GM18909 (cell line): ENCODE measurements around the gene EML4.

ENCODE experiments used
- ATAC-seq: cut with Tn5 transposase; IDR thresholded peaks from one replicate; pipeline ENCODE4 v1.9.1; 2021; ENCODE audit warnings: mild to moderate bottlenecking; ENCODE audit not compliant: unreplicated experiment, poor library complexity

The EML4 gene

GRCh38 chr2:42192652-42193566, 23.8 kb downstream of the EML4 start:
- ATAC-seq: peak; percentile 65

- ATAC-seq: no peak
These were observed 24.6 kb downstream of the EML4 start for GRCh38 chr2:42193722-42194187.

- no peak for ATAC-seq
These were observed 25.3 kb downstream of the EML4 start for GRCh38 chr2:42194428-42194827.

- ATAC-seq: no peak
These were observed 26.4 kb downstream of the EML4 start for GRCh38 chr2:42195559-42195958.

DNA sequence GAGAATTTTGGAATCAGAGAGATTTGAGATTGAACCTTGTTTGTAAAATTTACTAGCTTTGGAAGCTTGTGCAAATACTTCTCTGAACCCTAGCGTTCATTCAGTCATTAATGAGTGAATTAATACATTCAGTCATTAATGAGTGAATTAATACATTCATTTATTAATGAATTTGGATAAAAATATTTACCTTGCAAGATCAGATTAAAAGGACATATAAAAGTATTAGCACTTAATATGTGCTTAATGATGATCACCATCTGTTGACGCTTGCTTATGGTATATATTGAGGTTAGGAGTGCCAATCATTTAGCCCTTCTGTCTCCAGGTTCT, 26.9 kb downstream of the EML4 start:
- no peak for ATAC-seq

GRCh38 chr2:42196403-42197267, 27.5 kb downstream of the EML4 start:
- peak; percentile 67 for ATAC-seq

- no peak for ATAC-seq
These were observed 28.6 kb downstream of the EML4 start for GRCh38 chr2:42197792-42198191.

- no peak for ATAC-seq
These were observed 29.3 kb downstream of the EML4 start for GRCh38 chr2:42198466-42198865.

DNA sequence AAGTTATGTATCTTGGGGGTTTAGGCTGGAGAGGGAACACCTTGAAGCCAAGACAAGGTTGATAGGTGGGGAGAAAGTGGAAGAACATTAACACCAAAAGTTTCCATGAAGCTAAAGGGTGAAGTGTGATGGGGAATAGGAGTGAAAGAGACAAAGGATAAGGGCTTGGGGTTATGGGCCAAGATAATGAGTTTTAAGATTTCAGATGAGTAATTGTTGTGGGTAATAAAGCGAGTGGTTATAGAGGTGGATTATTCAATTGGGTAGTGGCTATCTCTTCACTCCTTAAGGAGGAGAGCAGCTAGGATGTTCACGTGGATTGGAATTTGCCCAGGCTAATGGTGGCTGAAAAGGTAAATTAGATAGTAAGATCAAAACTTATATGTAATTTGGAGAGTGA, 29.8 kb downstream of the EML4 start:
- no peak for ATAC-seq

GRCh38 chr2:42199626-42200025, 30.5 kb downstream of the EML4 start:
- no peak for ATAC-seq

- ATAC-seq: no peak
These were observed 32.0 kb downstream of the EML4 start for GRCh38 chr2:42200926-42201855.

GRCh38 chr2:42202634-42203008, 33.5 kb downstream of the EML4 start:
- ATAC-seq: no peak

GRCh38 chr2:42203792-42204191, 34.6 kb downstream of the EML4 start:
- ATAC-seq: no peak

DNA sequence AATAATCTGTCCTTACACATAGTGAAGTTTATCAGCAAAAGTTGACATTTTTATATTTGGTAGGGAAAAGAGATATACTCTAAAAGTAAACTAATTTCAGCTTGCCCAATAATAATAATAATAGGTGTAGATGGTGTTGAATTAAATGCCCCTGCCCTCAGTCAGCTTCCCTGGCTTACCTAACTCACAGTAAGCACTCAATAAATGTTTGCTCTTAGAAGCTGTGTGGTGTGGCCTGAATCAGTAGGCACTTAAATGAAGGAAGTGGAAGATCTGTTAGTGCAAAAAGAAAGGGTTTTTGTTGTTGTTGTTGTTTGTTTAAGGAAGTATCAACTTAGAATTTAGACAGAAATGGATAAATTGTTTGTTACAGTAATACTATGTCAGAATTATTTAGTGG, 36.2 kb downstream of the EML4 start:
- ATAC-seq: no peak

GRCh38 chr2:42207826-42208225, 38.7 kb downstream of the EML4 start:
- ATAC-seq: no peak

DNA sequence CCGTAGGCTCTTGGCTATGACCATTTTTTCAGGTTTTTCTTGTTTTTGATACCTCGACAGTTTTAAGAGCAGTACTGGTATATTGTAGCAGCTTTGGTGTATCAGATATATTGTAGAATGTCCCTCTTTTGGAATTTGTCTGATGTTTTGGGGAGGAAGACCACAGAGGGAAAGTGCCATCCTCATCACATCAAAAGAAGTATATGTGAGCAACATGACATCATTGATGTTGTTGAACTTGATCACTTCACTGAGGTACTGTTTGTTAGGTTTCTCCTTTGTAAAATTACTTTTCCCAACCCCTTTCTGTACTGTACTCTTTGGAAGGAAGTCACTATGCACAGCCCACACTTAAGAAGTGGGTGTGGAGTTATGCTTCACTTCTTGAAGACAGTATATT, 41.0 kb downstream of the EML4 start:
- no peak for ATAC-seq

DNA sequence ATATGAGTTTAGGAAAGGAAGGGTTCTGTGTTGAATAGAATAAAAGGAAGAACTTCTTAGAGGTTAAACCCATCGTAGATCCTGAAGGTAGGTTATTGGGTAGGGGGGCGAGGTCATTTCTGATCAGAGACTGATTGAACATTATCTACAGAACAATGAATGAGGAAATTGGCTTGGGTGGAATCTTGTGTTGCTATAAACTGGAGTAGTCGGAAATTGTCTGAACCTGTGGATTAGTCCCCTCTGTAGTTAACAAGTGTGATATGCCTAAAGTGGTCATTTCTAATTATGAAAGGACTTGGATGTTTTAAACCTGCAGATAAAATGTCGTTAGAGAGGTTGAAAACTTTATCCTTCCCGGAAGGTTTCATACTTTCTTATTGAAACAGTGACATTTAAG, 42.1 kb downstream of the EML4 start:
- ATAC-seq: no peak

GRCh38 chr2:42214669-42215068, 45.5 kb downstream of the EML4 start:
- no peak for ATAC-seq

DNA sequence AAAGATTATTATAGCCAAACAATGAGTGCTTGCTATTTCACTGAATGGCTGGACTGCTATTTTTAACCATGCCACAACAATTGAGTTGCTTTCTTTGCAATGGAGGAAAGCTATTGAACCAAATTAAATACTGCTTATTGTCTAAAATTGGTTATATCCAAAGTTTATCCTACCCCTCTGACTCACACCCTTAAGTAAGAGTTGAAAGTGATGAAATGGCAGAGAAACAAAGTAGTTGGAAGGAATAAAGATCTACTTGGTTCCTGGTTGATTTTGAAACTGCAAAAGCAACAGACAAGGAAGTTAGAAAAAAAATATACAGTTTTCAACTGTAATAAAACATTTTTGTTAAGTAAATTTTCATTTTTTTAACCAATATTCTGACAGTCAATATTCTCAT, 47.5 kb downstream of the EML4 start:
- no peak for ATAC-seq

- ATAC-seq: no peak
These were observed 48.2 kb downstream of the EML4 start for GRCh38 chr2:42217307-42217706.
